GM04504 (cell line): ENCODE measurements around the gene TRIM8.
"Not testable (repeated sequence)": the region's sequence is repeated elsewhere in the genome, so short reads cannot be mapped to it uniquely, and the experiment has no call there.

Source experiments
- DNase-seq: peaks from one replicate; pipeline ENCODE4 v3.0.0-alpha.2; 2012; ENCODE audit warnings: low read depth

The TRIM8 gene

DNA sequence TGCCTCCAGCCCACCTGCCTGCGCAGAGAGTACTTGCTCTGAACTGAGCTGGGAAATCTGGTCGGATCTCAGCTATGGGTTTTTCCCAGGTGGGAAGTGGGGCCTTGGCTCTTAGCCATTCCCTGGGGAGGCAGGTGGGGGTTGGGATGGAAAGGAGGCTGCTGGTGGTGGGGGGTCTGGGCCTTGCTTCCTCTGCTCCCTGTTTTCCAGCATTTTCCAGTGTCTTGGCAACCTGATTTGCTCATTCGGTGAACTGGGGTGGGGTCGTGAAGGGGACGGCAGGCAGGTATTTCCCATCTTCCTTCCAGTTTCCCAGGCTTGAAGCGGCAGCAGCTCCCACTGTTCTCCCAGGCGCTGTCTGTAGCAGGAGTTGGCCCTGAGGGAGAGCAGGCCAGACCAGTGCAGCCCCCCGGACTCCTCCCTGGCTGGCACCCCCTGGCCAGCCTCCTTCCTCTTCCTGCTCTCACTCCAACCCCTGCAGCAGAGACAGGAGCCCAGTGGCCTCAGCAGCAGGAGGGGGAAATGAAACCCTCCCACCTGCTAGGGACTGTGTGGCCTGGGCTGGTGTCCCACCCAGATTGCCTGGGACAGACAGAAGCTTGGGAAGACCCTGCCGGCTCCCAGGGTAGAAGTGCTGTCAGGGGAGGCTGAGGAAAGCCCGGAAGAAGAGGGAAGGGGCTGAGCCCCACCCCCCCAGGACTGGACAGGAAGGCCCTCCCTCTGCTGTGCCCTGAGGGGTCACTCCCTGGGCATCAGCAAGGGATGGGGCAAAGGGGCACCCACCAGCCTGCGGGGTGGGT, 6.6 kb downstream of the TRIM8 start:
- no peak for DNase-seq

DNA sequence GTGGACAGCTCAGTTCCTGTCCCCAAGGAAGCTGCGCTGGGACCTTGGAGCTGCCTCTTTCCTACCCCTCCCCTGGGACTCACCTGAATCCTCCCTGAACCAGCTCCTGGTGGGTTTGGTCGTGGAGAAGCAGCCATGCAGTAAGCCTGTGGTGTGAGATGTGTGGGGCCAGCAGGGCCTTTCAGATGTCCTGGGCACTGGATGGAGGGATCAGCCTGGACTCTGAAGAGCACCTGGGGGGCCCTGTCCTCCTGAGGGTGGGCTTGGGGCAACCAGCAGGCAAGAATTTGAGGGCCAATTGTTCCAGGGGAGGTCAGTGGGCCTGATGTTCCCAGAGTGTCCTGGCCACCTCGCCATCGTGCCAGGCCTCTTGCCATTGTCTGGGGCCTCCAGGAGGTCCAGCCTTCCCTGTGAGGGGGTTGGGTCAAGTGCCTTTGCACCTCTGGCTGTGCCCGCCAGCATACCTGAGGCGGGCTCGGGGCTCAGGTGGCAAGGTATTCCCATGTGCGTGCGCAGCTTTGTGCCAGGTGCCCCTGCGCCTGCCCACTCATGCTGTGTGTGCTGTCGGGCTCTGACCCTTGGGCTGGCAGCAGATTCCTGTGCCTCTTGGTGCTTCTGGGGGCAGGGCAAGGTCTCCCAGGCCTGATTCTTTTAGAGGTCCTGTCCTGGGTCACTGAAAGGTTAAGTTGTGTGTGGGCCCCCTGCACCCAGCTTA, 7.3 kb downstream of the TRIM8 start:
- DNase-seq = no peak

DNA sequence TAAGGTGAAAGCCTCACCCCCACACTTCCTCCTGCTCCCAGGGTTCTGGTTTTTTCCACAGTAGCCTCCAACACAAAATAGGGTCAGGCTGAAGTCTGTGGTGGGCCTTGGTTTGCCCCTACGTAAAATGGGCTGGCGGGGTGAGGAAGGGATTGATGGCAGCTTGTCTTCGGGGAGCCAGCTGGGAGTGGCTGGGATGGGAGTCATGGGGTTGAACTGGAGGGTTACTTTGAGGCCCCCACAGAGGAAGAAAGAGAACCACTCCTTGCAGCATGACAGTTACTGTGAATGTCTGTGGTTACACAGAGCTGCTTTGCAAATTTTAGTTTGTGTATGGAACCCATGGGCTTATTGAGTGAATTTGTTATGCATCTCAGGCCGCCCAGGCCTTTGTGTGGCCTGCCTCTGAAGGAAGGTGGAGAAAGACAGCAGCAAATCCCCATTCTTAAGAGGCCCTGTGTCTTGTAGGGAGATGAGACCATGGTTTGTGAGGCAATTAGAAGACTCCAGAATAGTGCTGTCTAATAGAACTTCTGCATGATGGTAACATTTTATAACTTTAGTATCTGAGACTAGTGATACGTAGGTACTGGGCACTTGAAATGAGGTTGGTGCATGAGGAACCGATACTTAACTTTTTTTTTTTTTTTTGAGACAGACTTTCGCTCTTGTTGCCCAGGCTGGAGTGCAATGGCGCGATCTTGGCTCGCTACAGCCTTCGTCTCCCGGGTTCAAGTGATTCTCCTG, 8.1 kb downstream of the TRIM8 start:
- DNase-seq = no peak

DNA sequence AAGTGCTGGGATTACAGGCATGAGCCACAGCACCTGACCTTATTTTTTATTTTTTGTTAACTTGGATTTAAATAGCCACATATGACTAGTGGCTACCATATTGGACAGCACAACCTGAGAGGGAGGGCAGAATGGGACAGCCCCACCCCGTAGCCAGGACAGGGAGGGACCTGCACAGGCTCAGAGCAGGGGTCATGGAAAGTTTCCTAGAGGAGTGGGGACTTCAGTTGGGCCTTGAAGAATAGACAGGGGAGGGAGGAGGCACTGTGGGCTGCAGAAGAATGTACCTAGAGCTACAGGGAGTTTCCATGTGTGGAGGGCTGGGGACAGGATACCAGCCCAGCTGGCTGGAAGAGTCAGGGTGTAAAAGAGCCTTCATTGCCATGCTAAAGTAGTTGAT, 8.8 kb downstream of the TRIM8 start:
- no peak for DNase-seq

DNA sequence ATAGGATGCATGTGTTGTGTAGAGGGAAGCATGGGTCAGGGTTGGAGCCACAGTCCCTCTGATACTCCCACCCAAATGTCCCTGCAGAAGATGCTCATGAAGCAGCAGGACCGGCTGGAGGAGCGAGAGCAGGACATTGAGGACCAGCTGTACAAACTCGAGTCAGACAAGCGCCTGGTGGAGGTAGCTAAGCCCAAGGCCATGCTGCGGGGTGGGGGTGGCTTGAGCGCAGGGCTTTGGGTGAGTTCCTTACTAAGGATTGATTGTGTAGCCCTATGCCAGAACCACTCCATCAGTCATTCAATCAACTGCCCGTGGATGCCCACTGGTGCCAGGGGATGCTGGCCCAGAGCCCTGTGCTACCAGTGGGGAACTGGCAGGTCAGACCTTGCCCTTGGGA, 10.3 kb downstream of the TRIM8 start:
- DNase-seq = no peak

DNA sequence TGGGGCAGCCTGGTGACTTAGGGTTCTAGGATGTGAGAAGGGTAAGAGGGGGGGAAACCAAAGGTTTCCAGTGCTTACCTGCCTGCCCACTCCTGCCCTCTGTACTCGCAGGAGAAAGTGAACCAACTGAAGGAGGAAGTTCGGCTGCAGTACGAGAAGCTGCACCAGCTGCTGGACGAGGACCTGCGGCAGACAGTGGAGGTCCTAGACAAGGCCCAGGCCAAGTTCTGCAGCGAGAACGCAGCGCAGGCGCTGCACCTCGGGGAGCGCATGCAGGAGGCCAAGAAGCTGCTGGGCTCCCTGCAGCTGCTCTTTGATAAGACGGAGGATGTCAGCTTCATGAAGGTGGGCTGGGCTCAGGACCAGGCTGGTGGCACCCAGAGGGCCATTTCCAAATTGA, 10.7 kb downstream of the TRIM8 start:
- DNase-seq = no peak

DNA sequence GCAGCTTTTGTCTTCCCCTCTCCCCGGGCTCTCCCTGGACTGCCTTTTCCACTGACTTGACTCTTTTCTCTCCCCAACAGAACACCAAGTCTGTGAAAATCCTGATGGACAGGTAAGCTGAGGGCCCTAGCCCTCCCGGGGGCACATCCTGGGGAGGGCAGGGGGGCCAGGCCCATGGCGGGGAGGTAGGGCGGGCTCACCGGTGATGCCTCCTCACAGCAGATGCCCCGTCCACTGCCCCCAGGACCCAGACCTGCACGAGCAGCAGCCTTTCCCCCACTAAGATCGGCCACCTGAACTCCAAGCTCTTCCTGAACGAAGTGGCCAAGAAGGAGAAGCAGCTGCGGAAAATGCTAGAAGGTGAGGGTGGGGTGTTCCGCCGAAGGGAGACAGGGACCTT, 11.7 kb downstream of the TRIM8 start:
- no peak for DNase-seq

DNA sequence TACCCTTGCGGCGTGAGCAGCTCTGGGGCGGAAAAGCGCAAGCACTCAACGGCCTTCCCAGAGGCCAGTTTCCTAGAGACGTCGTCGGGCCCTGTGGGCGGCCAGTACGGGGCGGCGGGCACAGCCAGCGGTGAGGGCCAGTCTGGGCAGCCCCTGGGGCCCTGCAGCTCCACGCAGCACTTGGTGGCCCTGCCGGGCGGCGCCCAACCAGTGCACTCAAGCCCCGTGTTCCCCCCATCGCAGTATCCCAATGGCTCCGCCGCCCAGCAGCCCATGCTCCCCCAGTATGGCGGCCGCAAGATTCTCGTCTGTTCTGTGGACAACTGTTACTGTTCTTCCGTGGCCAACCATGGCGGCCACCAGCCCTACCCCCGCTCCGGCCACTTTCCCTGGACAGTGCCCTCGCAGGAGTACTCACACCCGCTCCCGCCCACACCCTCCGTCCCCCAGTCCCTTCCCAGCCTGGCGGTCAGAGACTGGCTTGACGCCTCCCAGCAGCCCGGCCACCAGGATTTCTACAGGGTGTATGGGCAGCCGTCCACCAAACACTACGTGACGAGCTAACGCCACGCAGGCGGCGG, 12.6 kb downstream of the TRIM8 start:
- DNase-seq = no peak

DNA sequence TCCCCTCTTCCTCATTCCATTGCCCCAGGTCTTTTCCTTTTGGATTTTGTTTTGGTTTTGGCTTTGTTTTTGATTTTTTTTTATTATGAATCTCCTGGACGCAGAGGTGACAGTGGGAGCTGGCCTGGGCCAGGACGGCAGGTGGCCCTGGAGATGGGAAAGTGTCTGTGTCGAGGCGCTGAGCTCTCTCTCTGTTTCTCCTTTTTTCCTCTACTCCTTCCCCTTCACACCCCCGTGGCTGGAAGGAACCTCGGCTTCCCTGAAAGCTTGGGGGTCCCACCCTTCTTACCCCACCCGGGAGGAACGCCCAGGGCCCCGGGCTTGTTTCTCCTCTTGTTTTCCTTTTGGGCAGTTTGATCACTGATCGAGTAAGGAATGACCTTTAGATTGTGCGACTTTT, 13.2 kb downstream of the TRIM8 start:
- DNase-seq = no peak

DNA sequence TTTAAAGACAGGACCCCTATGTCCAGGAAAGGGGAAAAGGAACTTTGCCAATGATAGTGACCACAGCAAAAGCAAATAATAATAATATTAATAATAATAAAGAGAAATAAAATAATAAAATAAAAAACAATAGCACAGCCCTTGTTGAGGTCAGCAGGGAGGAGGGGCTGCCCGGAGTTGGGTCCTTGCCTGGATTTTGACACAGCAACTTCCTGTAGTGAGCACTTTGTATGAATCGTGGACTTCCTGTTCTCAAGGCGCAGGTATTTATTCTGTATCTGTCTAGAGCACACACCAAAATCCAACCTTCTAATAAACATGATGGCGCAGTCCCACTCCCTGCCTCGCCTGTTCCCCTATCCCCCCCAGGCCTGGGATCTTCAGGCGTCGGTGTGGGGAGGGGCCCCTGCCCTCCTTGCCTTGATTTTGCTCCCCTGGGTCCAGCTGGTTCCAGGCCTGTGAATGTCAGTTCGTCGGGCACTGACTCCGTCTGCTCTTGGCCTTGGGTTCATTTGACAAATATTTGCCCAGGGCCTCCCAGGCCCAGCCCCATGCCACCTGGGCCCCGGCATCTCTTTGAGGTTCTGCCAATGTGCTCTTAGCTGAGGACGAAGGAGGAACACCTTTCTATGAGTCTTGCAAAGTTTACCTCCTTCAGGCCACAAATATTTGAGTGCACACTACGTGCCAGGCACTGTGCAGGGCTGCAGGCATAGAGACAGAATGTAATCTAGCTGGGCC, 13.9 kb downstream of the TRIM8 start:
- DNase-seq = no peak

DNA sequence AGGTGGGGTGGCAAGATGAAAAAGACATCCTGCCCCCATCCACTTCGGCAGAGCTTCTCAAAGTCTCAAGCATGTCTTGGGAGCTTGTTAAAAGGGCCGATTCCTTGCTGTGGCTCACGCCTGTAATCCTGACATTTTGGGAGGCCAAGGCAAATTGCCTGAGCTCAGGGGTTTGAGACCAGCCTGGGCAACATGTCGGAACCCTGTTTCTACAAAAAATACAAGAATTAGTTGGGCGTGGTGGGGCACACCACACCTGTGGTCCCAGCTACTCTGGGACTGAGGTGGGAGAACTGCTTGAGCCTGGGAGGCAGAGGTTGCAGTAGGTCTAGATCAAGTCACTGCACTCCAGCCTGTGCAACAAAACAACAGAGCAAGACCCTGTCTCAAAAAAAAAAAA, 14.5 kb downstream of the TRIM8 start:
- DNase-seq = no peak

DNA sequence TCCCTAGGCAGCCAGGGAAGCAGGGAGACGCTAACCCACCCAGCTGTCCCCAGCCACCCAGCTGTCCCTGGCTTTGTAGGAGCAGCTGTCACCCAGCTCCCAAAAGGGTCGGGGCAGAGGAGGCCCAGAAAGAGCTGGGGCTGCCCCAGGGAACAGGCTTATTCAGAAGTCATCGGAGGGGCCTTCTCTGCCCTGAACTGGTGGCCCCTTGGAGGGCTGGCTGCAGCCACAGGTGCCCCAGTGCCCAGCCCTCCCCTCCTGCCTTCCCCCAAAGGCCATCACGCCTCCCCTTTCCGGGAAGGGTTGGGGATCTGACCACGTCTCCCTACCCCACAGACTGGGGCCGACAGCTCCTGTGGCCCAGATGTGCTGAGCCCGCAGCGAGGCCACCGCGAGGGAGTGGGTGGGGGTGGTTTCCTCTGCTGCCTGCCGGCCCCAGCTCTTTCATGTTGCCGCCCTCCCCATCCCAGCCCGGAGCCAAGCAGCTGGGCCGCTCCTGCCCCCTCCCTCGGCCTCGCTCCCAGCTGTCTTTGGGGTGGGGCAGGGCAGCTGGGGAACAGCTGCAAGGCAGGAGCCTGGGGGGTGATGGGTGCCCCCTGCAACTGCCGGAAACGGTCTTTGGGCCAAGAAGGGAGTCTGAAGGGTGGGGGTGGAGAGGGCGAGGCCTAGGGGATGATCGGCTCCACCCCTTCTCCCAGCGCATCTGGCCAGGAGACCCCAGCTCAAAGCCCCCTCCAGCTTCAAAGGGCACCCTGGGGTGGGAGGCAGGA, 16.8 kb downstream of the TRIM8 start:
- peak; percentile 42 for DNase-seq

DNA sequence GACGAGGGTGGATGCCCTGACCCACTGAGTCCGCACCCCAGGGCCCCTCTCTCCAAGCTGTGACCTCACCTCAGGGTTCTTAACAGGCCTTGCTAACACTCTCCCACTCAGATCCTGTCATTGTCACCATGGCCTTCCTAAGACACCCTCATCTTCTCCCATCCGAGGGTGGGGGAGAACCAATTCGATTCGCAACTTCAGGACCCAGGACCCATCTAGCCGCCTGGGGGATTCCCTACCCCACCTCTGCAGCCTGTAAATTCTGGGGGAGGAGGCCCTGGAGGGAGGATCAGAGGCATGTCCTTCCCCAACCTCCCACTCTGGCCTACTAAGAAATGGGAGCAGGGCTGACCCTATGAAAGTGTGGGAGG, 17.4 kb downstream of the TRIM8 start:
- DNase-seq = no peak

DNA sequence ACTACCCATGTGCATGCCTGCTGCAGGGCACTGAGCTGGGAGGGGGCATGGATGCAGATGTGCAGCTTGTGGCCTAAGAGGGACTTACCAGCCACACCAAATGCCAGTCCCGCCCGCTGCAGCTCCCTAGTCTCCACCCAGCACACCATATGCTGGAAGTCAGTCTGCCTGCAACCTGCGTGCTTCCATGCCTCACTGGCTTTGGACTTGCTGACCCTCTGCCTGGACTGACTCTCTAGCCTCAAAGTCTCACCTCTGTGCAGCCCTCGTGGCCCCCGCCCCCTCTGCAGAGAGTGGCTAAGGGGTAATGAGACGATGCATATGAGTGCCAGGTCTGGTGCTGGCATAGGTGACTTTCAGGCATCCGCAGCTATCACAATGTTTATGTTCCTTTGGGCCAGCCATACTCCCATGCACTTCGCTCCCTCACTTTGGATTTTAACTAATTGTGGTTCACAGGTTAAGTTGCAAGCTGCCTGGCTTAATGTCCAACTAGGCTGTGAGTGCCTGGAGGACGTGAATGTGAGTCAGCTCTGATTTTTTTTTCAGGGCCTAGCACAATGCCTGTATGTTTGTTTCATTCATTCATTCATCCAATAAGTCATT, 21.7 kb downstream of the TRIM8 start:
- DNase-seq = no peak

DNA sequence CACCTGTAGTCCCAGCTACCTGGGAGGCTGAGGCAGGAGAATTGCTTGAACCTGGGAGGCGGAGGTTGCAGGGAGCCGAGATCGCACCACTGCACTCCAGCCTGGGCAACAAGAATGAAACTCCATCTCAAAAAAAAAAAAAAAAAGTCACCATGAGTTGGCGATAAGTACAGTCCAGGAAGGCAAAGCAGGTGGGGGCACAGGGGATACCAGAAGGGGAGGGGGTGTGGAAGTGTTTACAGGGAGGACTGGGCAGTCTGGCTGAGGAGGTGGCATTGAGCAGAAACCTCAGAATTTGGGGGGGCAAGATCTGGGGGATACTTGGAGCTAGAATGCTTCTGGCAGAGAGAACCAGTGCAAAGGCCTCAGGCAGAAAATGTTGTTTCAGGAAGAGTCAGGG, 23.1 kb downstream of the TRIM8 start:
- DNase-seq = not testable (repeated sequence)

DNA sequence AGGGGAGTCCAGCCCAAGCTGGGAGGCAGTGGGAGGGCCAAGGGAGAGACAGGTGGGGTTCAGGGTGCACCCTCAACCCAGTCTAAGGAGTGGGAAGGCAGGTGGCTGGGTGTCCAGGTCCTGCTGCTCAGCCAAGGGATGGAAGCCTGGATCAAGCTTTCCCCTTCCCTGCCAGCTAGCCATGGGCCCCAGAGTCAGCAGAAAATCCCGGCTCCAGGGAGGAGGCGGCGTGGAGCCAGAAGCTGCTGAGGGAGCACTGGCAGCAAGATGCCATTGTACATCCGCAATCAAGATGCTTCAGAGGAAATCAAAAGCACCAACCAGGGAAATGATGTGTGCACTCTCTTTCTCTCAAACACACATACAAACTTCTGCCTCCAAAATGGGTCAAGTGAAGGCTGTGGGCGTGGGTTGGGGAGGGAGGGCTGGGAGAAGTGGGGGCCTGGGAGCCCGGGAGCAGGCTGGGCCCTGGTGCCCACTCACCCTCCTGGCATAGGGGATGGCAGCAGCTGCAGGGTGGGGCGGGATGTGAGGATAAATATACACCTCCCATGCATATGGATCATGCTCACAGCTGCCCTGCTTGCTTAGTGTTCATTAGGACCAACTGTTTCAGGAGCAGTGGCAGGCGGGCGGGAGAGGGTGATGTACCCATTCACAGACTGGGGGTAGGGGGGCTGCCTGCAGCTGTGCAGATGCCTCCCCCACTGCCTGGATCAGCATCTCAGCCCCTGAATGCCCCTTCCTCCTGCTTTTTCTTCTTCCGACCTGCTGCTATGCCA, 24.2 kb downstream of the TRIM8 start:
- no peak for DNase-seq

DNA sequence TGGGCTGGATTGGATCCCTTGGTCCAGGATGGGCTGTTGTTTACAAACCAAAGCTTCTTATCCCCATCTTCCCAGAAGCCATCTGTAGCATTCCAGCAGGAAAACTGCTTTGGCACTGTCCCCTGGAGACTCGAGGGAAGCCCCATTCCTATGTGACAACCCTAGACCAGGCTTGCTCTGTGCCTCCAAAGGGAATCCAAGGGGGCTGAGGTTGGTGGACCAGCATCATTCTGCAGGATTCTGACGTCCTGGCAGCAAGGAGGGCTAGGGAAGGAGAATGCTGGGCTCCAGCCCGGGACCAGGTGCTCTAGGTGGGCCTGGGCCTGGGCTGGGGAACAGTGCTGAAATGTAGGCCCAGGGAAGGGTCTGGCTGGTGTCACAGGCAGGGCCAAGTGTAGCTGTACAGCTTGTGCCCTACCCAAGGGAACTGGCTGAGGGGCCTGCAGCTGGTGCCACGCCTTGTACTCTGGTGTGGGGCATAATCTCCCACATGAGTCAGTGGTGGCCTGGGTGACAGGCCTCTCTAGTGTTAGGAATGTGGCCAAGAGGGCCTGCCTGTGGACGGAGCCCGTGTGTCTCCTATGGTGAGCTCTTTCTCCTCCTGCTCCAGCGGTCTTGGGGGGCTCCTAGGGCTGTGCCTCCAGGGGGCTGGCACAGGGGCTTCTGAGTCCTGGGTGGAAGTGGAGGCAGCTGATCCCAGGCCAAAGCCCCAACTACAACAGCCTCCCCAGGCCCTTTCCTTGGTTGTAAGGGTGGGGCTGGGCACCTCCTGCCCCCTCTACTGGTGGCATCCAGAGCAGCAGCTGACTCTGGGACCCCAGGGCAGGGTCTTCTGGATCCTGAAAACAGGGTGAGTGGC, 25.2 kb downstream of the TRIM8 start:
- DNase-seq = peak; percentile 48

DNA sequence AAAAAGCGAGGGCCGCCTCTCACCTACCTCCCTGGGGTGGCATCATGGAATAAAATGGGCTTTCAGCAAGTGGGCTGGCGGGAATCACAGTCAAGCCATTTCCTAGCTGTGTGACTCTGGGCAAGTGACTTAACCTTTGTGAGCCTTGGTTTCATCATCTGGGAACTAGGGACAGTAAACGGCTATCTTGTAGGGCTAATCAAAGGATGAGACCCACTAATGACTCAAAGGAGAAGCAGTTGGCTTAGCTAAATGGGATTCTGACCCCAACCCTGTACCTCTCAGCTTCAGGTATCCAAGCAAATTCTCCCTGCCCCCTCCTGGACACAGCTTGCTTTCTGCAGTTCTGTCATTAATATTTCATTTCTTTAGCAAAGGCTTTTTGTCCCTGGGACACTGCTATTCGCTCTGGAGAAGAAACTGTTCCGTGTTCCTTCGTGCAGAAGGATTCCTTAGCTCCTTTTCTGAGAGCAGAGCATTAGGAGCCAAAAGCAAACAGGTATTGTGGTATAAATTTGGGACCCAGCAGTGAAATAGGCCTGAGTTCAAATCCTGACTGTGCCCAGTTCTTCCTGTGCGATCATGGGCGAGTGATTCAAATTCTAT, 25.9 kb downstream of the TRIM8 start:
- no peak for DNase-seq
